ENCODE data around the gene EQTN.

EQTN gene

DNA sequence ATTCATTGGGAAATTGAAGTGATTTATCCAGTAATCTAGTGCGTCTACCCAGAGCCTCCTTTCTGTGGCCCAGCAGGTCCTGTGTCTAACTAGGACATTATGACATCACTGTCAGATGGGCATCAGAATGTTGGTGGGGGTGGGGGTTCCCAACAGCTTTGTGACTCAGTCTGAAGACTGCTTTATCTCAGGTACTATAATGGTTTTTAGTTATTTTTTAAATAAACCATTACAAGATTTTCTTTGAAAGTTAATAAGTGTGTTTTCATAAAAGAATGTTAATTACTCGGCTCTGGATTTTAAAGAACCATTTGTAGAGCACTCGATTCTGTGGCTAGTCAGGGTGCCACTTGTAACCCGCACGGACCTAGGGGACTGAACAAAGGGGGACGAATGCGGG is at the start of gene EQTN:
TSS of gene EQTN (minus strand) at position 101 of the 400 bp plus-strand sequence. CDS start at position 6, 95 bp downstream.
- in situ Hi-C loops (cut with MboI; ENCODE audit: low sequenced_read_pairs): loop anchor here (25.0 kb wide), 1 partner anchor 260 kb away; no protein-coding TSS in a partner anchor

GRCh38 chr9:27344776-27345175 is 47.8 kb upstream of the EQTN start:
- in situ Hi-C loops (cut with MboI; ENCODE audit: low sequenced_read_pairs): loop anchor here (25.0 kb wide), 1 partner anchor 193 kb away; the partner anchor contains the start of gene MOB3B

- in situ Hi-C loops (cut with MboI; ENCODE audit: low sequenced_read_pairs): loop anchor here (25.0 kb wide), 1 partner anchor 196 kb away; the partner anchor contains the start of gene MOB3B
Observed at GRCh38 chr9:27341545-27342294, 44.8 kb upstream of the EQTN start.

DNA sequence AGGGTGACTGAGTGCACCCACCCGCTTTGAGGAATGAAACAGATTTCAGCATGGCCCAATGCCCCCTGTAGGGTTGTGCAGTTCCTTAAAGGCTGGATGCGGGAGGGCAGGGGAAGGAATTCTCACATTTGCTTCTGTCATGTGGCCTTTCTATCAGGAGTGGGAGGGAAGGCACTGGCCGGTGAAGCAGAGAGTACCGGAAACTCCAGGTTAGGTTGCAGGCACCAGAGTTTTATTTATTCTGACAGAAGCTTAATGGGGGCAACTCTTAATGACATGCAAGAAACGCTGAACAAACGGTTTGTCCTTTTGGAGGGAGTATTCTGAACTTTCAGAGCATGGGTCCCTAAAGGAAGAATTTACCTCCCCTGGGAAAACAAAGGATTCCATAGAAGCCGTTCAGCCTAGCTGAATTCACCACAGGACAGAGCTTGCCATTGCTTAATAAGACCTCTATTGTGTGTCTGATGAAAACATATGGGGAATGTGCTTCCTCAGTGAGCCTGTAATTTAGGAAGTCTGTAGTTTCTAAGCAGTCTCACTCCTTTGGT is 44.1 kb upstream of the EQTN start:
- in situ Hi-C loops (cut with MboI; ENCODE audit: low sequenced_read_pairs): loop anchor here (25.0 kb wide), 1 partner anchor 196 kb away; the partner anchor contains the start of gene MOB3B

GRCh38 chr9:27340285-27340674 is 43.3 kb upstream of the EQTN start:
- in situ Hi-C loops (cut with MboI; ENCODE audit: low sequenced_read_pairs): loop anchor here (25.0 kb wide), 1 partner anchor 197 kb away; the partner anchor contains the start of gene MOB3B

DNA sequence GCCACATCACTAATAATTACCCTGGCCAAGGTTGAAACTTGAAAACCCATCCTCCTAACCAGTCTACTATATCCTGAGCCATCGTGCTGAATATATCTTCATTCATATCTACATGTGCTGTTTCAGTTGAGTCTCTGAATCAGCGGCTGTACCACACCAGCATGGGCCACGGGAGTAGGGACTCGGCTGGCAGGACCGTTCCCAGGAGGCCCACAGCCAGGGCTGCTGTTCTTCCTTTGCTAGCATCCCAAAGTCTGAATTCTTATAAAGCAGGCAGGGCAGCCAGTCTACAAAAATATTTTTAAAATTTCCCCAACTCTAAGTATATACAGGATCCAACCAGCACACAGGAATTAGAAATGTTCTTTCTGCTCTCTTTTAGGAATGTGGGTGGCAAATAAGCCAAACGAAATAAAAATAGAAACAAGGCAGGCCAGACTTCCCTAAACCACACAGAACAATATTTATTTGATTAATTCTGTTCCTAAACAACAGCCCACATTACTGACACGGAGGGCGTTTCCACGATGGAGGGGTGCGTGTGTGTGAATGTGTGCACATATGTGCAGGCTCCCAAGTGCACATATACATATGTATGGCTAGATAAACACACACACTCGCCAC is 42.8 kb upstream of the EQTN start:
- in situ Hi-C loops (cut with MboI; ENCODE audit: low sequenced_read_pairs): loop anchor here (25.0 kb wide), 1 partner anchor 198 kb away; the partner anchor contains the start of gene MOB3B

GRCh38 chr9:27338527-27338903 is 41.6 kb upstream of the EQTN start:
- in situ Hi-C loops (cut with MboI; ENCODE audit: low sequenced_read_pairs): loop anchor here (25.0 kb wide), 1 partner anchor 199 kb away; the partner anchor contains the start of gene MOB3B

DNA sequence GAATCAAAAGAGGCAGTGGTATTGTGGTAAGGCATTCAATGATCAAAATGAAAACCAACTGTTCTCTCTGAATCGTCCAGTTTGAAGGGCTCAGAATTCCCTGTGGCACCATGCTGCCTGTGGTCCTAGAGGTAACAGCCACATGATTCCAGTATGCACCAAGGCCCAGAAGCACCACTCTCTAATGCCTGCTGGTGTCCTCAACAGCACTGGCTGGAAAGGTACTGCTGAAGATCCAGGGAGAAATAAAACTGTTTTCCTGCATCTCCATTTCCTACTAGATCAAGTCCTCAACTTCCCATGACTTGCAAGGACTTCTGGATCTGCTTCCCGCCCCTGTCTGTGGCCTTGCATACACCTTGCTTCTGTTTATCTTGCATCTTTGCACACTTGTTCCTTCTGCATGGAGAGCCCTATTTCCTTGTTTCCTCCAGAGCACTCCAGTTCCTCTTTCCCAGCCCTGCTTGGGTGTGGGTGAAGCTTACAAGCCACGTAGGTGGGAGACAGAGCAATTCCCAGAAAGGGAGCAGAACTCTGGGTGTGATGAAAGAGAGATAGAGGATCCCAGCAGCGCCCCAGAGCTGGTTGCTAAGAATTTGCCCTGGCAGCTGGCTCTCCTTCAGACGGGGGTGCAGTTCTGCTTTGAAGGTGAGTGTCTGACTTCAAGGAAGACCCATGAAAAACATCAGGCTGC is 41.0 kb upstream of the EQTN start:
- in situ Hi-C loops (cut with MboI; ENCODE audit: low sequenced_read_pairs): loop anchor here (25.0 kb wide), 1 partner anchor 199 kb away; the partner anchor contains the start of gene MOB3B

DNA sequence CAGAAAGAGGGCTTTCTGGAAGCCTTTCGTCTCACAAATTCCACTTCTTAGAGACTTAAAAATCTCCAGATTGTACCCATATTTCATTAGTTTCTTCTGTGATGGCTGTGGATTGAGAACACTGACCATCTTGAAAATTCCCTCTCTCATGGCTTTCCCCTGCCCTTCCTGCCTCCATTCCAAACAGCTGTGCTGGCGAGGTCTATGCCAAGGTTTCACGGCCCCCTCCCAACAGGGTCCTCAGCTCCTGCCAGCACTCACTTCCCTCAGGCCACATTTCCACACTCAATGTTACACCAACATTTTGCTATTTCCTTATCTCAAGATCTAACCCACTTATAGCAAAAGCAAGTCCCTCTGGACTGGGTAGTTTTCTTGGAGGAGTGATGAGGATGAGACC is 40.3 kb upstream of the EQTN start:
- in situ Hi-C loops (cut with MboI; ENCODE audit: low sequenced_read_pairs): loop anchor here (25.0 kb wide), 1 partner anchor 200 kb away; the partner anchor contains the start of gene MOB3B

DNA sequence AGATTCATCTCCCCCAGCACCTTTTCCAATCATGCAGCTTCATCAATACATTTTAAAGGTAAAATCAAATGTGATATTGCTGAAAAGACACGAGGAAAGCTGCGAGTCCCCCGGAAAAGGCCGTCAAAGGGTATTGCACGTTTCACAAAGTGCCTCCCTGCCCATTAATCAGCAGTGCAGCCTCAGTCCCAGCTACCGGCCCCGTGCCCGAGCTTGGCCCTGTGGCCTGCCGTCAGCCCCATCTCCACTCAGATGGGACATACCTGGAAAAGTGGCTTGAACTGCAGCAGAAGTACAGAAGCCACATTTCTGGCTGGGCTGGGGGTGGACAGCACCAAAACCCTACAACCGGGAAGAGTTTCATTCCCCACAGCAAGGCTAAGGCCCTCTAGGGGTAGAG is 39.9 kb upstream of the EQTN start:
- in situ Hi-C loops (cut with MboI; ENCODE audit: low sequenced_read_pairs): loop anchor here (25.0 kb wide), 1 partner anchor 200 kb away; the partner anchor contains the start of gene MOB3B

- in situ Hi-C loops (cut with MboI; ENCODE audit: low sequenced_read_pairs): loop anchor here (25.0 kb wide), 1 partner anchor 201 kb away; the partner anchor contains the start of gene MOB3B
Observed at GRCh38 chr9:27336126-27336525, 39.2 kb upstream of the EQTN start.

DNA sequence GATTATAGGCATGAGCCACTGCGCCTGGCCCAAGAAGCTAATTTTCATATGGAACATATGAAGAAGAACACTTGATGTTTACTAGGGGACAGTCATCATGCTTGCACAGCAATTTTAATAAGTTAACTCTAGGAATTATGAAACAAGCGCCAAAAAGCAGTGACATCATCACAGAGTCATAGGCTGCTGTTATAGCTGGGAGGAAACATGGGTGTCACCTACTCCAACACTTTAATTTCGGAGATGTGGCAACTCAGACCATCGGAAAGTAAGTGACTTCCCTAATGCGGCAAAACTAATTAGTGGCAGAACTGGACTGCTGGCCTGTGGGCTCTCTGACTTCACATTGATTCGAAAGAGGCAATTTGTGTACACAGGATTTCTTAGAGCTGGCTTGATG is 38.1 kb upstream of the EQTN start:
- in situ Hi-C loops (cut with MboI; ENCODE audit: low sequenced_read_pairs): loop anchor here (25.0 kb wide), 1 partner anchor 202 kb away; the partner anchor contains the start of gene MOB3B

- in situ Hi-C loops (cut with MboI; ENCODE audit: low sequenced_read_pairs): loop anchor here (25.0 kb wide), 1 partner anchor 204 kb away; the partner anchor contains the start of gene MOB3B
Observed at GRCh38 chr9:27333241-27334052, 36.5 kb upstream of the EQTN start.

DNA sequence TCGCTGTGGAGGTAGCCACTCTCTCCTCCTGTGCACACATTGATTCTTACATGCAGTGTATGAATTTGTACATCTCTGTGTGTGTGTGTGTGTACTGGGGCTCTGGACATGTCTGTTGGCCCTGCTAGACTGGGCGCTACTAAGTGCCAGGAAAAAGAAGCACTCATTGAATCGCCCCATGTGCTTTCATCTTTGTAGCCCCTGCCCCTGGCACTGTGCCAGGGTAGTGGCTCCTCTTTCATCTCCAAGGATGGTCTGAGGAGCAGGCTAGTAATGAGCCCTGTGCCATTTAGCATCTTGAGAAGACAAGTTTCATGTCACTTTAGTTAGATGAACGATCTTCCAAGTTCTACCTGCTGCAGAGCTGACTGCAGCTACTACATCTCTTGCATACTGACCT is 34.4 kb upstream of the EQTN start:
- in situ Hi-C loops (cut with MboI; ENCODE audit: low sequenced_read_pairs): loop anchor here (25.0 kb wide), 1 partner anchor 206 kb away; the partner anchor contains the start of gene MOB3B

- in situ Hi-C loops (cut with MboI; ENCODE audit: low sequenced_read_pairs): loop anchor here (25.0 kb wide), 1 partner anchor 208 kb away; the partner anchor contains the start of gene MOB3B
Observed at GRCh38 chr9:27329291-27329690, 32.3 kb upstream of the EQTN start.

DNA sequence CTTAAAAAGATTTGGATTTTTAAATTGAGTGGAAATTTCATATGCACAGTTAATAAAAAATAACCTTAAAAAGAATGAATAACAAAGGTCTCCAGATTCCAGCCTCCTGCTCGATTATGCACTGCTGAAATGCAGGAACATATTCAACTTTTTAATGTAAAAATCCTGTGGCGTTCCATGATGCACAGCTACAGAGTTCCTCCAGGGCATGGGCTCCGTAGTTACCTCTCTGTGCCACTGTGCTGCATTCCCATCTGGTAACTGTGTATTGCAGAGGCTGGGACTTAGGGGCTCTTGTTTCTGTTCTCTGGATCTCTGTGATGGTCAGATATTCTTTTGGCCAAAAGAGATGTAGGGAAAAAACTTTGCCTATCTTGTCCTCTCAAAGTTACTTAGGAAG is 31.5 kb upstream of the EQTN start:
- in situ Hi-C loops (cut with MboI; ENCODE audit: low sequenced_read_pairs): loop anchor here (25.0 kb wide), 1 partner anchor 209 kb away; the partner anchor contains the start of gene MOB3B

GRCh38 chr9:27311184-27311583 is 14.2 kb upstream of the EQTN start:
- in situ Hi-C loops (cut with MboI; ENCODE audit: low sequenced_read_pairs): no loop called here

DNA sequence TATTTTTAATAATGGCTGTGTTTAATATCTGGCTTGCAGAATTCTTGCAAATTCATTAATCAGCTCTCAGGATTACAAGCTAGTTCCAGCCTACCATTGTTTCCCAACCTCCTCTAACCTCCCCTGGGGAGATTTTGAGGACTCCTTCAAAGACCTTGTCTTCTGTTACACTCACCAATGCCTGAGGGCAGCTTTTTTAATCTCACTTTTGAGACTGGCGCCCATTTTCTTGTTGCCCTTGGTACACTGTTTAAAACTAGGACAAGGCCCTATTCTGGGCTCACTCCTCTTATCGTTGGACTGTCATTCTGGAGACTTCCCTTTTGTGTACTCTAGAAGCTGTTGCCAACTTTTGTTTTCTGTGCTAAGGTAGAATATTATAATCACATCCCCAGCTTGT is 13.6 kb upstream of the EQTN start:
- in situ Hi-C loops (cut with MboI; ENCODE audit: low sequenced_read_pairs): no loop called here

DNA sequence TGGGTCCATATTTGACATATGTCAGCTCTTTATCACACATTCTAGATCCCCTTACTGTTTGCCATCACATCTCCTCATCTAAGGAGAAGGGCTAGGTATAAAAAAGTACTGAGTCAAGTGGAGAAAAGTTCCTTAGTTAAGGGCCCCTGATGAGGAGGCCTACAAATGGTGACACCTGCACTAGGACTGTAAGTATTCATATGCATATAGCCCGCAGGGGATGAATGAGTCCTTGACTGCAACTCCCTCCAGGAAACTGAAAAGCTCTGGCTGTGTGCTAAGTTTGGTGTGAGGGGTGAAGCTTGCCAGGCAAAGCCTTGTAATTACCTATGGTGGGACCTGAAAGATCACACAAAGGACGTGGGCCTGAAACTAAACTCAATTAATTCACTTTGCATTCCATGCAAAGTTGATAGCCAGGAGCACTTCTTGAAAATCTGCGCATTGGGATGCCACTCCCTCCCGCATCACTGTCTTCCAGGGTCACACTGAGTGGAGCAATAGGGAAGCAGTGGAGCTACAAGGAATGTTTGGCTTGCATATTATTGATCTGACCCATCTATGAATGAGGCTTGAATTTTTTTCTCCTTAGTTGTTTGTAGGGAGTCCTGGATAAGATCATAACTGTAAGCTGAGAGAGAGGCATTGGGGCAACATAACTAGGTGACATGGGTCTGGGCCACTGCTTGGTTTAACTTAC is 11.9 kb upstream of the EQTN start:
- in situ Hi-C loops (cut with MboI; ENCODE audit: low sequenced_read_pairs): no loop called here
